Hematopoietic multipotent progenitor cell treated with erythropoietin and hydrocortisone succinate and interleukin-3 and kit ligand, for 17 days (in vitro differentiated cells): ENCODE measurements around the gene FAM216A.
"Not testable (repeated sequence)": the region's sequence is repeated elsewhere in the genome, so short reads cannot be mapped to it uniquely, and the experiment has no call there.

ENCODE experiments used
- DNase-seq: peaks from one replicate; pipeline ENCODE4 v3.0.0-alpha.2; 2015; ENCODE audit warnings: low spot score

Gene FAM216A, protein sequence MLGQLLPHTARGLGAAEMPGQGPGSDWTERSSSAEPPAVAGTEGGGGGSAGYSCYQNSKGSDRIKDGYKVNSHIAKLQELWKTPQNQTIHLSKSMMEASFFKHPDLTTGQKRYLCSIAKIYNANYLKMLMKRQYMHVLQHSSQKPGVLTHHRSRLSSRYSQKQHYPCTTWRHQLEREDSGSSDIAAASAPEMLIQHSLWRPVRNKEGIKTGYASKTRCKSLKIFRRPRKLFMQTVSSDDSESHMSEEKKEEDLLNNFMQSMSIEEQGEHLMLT

DNA sequence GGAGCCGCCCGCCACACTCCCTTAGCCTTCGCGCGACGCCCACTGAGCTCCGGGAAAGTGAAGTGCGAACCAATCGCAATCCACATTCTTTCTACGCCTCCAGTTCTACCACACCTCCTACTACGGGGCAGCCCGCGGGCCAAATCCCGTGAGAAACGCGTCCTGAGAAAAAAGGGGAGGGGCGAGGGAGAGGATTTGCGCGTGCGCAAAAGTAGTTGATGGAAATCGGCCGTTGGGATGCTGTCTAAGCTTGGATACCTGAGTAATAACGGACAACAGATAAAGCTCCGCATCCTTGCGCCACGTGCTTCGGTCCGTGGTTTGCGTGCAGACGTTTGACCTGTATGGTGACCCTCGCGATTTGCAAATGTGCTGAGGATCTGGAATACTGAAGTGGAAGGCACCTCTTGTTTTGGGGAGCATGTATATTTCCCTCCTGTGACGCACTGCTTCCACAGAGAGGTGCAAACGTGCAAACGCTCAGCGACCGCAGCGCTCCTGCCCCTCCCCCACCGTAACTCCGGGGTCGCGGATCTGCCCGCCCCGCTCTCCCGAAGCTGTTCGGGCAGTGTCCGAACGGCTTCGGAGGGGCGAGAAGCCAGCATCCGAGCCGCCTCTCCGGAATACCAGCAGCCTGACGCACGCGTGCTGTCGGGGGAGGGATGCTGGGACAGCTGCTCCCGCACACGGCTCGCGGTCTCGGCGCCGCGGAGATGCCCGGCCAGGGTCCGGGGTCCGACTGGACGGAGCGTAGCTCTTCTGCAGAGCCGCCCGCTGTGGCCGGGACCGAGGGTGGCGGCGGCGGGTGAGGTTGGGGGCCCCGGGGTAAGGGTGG is at the start of gene FAM216A, which contains the start of gene GPN3:
Gene FAM216A, plus strand, starts transcription at position 632 of the 835 bp plus-strand sequence. Its CDS starts 31 bp downstream, at position 663.
Gene GPN3, minus strand, starts transcription at position 44 of the 835 bp plus-strand sequence. CDS start 54 bp downstream, outside the sequence.
- peak; percentile 98 for DNase-seq

DNA sequence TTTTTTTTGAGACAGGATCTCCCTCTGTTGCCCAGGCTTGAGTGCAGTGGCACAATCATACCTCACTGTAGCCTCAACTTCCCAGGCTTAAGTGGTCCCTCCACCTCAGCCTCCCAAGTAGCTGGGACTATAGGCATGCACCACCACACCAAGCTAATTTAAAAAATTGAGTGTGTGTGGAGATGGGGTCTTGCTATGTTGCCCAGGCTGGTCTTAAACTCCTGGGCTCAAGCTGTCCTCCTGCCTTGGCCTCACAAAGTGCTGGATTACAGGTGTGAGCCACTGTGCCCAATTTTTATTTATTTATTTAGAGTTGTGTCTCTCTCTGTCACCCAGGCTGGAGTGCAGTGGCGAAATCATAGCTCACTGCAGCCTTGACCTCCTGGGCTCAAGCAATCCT is 48.0 kb upstream of the FAM216A start:
- not testable (repeated sequence) for DNase-seq

DNA sequence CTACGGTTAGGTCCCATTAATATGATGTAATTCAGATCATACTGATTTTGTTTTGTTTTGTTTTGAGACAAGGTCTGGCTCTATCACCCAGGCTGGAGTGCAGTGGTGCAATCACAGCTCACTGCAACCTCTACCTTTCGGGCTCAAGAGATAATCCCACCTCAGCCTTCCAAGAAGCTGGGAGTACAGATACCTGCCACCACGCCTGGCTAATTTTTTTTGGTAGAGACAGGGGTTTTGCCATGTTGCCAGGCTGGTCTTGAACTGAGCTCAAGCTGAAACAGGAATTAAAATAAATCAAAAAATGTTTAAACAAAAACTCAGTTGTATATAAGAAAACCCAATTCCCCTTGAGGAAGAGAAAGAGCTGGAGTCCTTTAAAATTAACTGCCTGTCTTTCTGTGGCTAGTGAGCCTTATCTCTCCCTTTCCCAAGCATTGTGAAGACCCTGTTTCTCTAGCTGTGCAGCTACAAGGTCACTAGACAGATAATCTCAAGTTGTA is 47.4 kb upstream of the FAM216A start:
- no peak for DNase-seq

DNA sequence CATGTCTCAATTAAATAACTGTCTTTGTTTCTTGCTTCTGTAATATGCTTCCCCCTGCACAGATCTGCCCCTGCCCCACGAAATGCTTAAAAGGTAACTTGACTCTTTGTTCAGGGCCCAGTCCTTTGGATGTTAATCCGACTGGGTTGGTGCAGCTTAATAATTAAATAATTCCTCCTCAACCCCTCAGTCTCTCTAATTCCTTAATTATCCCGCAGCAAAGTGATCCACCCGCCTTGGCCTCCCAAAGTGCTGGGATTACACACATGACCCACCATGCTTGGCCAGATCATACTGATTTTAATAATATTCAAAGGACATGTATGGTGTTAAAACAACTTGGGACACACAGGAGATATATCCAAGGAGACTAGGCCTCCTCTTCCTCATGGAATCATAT is 46.9 kb upstream of the FAM216A start:
- no peak for DNase-seq

DNA sequence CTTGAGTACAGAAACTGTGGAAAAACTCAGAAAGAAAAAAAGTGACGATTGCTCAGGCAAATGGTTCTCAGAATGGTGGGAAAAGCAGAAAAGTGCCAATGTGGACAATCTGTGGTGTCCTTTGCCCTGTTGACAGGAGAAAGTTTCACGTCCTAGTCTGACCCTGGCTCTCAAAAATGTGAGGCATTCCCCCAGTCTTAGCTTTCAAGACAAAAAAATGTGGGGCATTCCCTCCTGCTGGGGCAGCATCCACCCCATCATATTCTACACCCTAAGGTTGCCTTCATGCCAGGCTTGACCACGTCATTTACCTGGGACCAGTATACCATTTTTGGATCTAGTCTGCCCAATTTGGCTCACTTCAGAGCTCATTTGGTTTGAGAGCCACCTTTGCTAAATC is 44.4 kb upstream of the FAM216A start:
- DNase-seq = no peak

DNA sequence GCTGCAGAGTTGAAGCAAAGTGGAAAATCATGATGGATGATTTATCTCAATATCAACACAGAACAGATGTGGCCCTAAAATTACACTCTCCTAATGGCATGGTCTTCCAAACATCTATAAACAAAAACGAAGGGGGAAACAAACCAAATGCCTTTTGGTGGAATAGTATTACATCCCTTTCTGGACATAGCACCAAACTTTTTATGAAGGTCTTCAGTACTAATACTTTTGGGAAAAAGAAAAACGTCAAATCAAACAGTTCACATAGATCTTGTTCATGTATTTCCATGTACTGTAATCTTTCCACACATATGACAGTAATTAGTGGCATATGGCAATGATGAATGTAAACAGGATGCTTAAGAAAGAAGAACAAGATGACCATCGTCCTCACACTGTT is 42.2 kb upstream of the FAM216A start:
- DNase-seq = no peak

DNA sequence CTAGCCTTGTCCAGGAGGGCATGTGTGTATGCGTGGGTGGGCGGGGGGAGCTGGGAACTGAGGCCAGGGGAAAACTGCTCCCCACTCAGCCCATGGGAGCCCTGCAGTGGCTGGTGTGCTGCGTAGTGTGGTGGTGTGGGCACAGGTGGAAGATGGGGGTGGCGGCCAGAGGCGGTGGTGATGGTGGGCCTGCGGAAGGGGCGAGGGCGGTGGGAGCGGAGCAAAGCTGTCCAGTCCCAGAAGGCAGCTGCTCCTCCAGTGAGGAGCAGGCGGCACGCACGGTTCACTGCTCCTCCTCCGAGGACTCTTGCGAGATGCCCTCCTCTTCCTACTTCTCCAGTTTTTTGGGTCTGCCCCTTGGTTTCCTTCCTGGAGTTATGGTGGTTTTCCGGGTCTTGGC is 39.0 kb upstream of the FAM216A start:
- not testable (repeated sequence) for DNase-seq

DNA sequence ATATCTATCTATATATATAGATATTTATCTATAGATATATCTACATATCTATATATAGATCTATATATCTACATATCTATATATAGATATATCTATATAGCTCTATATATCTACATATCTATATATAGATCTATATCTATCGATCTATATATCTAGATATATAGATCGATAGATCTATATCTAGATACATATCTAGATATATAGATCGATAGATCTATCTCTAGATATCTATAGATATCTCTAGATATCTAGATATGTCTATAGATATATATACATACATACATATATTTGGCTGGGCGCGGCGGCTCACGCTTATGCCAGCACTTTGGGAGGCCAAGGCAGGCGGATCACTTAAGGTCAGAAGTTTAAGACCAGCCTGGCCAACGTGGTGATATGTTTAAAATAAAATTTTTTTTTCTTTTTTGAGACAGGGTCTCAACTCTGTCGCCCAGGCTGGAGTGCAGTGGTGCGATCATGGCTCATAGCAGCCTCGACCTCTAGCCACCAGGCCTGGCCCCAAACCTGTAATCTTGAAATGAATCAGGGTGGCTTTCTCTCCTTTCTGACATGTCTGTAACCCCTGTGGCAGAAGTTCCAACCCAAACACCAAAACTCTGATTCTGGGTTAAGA is 36.6 kb upstream of the FAM216A start:
- DNase-seq = no peak

DNA sequence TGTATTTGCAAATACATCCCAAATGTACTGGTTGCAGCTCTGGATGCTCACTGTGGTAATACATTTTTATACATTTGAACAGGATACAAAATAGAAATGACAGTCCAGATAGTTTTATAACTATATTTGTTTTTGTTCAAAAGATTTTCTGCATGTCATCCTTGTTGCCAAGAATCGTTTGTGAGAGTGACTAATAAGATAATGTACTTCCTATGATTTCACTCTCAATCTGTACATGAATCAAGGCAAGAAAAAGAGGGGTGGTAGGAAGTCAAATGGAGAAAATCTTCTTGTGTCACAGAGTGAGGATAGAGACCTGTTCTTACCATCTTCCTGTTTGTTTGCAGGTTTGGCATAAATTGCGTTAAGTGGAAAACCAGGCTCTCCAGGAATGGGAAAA is 32.4 kb upstream of the FAM216A start:
- no peak for DNase-seq

DNA sequence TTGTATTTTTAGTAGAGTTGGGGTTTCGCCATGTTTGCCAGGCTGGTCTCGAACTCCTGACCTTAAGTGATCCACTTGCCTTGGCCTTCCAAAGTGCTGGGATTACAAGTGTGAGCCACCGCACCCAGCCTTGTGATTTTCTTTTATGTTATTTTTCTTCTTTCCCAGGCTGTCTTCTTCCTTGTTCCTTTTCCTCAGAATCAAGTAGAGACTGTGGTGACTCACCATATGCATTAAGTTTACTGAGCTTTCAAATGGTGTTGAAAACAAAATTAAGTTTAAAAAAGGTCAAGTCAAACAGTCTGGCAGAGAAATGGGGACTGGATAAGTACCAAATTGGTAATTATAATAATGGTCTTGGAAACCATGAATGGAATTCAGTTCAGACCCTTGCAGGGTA is 24.2 kb upstream of the FAM216A start:
- DNase-seq = no peak

DNA sequence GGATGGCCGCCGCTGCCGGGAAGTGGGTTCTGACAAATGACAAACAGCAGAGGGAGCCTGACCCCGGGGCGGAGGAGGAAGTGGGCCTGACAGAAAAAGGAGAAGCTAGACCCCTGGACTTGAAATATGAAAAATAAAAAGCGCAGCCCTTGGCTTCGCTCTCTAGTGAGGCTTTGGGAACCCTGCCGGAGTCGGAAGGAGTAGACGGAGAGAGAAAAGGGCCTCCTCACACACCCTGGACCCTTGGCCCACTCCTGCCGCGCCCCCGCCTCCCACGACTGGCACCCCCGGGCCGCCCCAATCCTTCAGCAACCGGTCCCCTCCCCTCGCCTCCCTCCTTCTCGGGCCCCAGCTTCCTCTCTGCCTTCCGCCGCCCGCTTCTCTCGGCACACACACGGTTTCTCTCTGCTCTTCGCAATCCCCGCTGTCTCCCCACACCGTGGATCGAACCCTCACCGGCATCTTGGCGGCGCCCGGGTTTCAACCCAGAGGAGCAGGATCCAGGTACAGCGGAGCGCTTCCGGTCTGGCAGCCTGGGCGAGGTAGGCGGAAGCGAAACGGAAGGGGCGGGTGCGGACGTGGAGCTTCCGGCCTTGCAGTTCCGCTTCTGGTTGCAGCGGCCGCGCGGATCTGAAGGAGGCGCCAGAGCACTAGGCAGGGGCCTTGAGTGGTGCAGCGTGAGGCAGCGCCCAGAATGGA is 18.7 kb upstream of the FAM216A start, which contains the start of gene ARPC3:
Gene ARPC3, minus strand, starts transcription at position 539 of the 699 bp plus-strand sequence. Its CDS starts 77 bp downstream, at position 462.
- peak; percentile 95 for DNase-seq

DNA sequence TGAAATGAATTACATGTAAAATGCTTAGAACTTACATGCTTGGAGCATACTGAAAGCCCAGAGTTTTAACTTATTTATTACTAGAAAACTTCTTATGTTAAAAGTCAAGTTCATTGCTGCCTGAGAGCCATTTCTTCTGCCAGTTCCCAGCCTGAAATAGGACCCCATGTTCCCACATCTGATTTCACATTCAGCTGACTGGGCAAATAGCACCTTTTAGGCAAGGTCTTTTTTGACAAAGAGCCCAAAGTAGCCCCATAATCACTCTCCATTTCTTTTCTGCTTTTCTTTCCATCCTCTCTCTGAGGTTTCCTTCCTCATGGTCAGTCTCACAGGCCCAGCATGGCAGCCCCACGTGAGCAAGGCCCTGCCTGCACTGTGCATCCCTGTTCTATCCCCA is 17.4 kb upstream of the FAM216A start:
- no peak for DNase-seq

DNA sequence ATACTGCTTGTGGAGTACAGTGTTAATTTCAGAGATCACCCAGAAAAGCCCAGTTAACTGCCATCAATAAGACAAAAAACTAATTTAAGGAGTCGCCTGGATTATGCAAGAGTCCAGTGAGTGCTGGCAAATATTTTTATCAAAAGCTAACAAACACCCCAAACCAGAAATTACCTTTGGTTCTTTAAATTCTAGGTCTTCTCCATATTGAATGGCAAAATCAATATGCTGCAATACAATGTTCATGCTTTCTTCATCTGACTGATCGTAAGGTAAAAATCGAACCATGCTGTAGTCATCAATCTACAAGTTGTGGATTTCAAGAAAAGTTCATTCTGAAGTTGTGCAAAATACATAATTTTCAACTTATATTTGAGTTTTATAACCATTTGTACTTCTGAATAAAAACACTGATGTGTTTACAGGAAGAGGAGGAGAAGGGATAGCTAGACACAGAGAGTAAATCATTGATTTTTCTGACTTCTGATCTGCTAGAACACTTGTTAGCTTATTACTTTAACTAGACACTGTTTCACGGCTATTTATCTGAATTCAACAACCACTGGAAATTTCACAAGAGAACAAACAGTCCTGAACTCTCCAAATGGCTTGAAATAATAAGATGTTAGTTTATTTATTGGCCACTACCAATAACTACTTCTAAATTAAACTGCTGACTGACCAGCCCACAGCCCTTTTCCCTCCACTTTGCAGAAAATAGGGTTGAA is 14.9 kb upstream of the FAM216A start:
- DNase-seq = no peak

DNA sequence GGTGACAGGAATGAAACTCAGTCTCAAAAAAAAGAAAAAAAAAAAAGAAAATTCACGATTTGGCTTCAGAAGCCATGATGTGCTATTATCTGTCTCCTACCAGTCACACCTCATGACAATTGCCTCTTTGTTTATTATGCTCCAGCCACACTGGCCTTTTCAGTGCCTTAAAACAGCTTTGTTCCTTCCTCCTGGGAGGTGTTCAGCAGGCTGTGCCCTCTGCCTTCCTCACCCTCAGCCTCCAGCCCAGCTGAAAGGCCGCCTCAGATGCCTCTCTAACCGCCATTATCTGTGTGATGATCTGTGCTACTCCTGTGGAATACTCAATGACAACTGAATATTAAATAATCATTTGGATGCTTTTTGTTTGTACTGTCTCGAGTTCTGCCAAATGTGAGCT is 9.9 kb upstream of the FAM216A start:
- DNase-seq = no peak

DNA sequence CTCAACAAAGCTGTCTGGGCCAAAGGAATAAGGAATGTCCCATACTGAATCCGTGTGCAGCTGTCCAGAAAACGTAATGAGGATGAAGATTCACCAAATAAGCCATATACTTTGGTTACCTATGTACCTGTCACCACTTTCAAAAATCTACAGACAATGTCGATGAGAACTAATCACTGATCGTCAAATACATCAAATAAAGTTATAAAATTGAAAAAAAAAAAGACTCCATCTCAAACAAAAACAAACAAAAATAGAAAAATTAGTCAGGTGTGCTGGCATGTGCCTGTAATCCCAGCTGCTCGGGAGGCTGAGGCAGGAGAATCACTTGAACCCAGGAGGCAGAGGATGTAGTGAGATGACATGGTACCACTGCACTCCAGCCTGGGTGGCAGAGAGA is 7.5 kb upstream of the FAM216A start:
- DNase-seq = not testable (repeated sequence)

DNA sequence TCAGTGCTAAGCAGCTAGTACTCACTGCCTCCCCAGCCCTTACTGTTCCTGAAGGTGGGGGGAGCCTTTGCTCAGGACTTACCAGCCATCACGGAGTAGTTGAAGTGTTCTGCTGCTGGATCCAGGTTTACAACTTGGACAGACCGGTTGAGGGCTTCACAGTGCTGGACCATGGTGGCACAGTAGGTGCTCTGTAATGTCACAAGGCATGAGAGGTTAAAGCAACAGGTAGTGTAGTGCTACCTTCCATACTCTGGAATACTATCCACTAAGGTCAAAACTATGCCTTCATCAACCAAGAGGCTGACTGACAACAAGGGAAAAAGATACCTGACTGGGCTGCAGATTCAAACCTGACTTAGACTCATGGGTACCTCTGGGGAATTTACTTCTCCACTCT is 3.6 kb upstream of the FAM216A start:
- no peak for DNase-seq

DNA sequence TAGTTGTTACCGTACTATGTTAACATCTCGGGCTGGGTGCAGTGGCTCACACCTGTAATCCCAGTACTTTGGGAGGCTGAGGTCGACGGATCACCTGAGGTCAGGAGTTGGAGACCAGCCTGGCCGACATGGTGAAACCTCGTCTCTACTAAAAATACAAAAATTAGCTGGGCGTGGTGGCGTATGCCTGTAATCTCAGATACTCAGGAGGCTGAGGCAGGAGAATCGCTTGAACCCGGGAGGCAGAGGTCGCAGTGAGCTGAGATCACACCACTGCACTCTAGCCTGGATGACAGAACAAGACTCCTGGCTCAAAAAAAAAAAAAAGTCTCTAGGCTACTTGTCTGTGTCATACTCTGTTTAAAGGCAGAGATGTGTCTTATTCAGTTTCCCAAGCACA is 2.9 kb upstream of the FAM216A start:
- not testable (repeated sequence) for DNase-seq

DNA sequence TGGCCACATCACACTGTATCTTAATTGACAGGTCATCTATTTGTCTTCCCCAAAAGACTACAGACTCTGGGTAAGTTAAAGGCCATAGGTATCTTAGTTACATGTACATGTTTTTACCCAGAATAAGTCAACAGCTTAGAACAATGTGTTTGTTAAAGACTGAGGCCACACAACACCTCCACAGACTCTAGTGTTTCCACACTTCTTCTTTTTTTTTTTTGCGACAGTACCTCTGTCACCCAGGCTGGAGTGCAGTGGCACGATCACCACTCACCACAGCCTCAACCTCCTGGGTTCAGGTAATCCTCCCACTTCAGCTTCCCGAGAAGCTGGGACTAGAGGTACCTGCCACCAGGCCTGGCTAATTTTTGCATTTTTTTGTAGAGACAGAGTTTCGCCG is 1.9 kb upstream of the FAM216A start:
- no peak for DNase-seq

DNA sequence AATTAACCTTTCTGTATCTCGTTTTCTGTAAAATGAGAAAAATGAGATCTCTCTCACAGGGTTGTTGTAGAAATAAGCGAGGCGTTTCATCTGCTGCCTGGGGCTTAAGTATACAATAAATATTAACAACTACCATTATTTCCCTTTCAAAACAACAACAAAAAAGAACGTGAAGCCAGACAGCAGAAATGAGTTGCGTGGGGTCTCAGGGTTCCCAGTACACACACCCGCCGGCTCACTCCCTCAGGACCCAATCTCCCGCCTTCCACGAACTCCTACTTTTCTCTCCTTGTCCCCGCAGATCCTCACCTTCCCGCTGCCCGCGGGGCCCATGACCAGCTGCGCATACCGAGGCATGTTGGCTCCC is 815 bp upstream of the FAM216A start:
- no peak for DNase-seq

DNA sequence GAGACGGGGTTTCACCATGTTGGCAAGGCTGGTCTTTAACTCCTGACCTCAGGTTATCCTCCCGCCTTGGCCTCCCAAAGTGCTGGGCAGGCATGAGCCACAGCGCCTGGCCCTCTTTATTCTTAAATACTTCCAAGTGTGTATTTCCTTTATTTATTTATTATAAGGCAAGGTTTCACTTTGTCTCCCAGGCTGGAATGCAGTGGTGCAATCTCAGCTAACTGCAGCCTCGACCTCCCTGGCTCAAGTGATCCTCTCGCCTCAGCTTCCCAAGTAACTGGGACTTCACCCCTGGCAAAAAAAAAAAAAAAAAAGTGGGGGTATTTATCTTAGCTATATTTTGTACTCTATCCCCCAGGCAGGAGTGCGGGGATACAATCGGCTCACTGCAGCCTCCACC is 6.8 kb downstream of the FAM216A start:
- no peak for DNase-seq

DNA sequence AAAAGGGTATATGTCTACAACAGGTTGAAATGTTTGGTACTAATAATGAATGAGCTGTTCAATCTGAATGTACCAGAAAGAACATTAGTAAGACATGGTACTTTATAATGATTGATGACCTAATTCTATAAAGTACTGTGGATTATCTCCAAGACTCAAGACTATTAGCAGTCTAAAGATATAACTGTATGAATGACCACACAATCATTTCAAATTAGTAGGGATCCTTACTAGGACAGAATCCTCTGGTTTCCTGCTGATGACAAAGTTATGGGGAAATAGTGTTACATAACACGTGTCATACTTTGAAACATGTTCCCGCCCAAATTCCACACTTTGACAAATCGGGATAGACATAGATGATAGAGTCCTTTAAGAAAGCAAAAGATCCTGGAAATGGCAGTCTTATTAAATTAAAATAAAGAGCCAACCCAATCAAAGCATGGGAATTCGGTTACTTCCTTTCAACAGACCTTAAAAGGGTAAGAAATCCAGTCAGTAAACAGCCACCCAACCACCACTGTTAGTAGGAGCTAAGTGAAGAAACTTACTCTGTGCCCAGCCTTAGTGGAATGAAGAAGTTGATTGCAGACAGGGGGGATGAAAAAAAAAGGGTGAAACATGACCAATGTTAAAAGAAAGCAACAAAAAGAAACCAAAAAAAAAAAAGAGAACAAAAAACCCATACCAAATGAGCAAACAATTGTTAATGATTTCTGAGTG is 30.5 kb downstream of the FAM216A start:
- no peak for DNase-seq
